ENCODE data around the gene APOL4. TPM values are rescaled to one million over a fixed set of nuclear protein-coding genes. Genes with fewer than 3 reads are reported as not detected.
A peak's percentile ranks its signal among the peaks of the same experiment; 100 is the strongest.

Gene APOL4
- total and polyA plus RNA-seq, 9 donors: 8.4 to 22.7 (median 21.0) TPM

GRCh38 chr22:36149441-36149840 lies 52.2 kb downstream of the APOL4 start:
- DNase-seq: no peak
- Histone ChIP-seq H3K27ac (ENCODE audit: low read length) (no peak overlapping the region), H3K27me3 (ENCODE audit: control insufficient read depth, insufficient read depth, low read length) (no peaks in the 10 kb centered on the region), H3K4me3 (ENCODE audit: low read length) (no peak overlapping the region), H3K36me3 (ENCODE audit: control insufficient read depth, insufficient read depth, low read length) (peaks cover 5% of the 10 kb centered on the region), H3K9me3 (replicated peaks; ENCODE audit: control insufficient read depth, low read depth, low read length) (no peaks in the 10 kb centered on the region), H3K4me1 (ENCODE audit: control insufficient read depth, insufficient read depth, low read length) (peaks cover 12% of the 10 kb centered on the region)
- WGBS (ENCODE audit: insufficient coverage): 50% methylated on average over 1 of the region's 4 CpGs

- DNase-seq: no peak
- Histone ChIP-seq H3K4me1 (ENCODE audit: control insufficient read depth, insufficient read depth, low read length) (peaks cover 12% of the 10 kb centered on the region), H3K27me3 (ENCODE audit: control insufficient read depth, insufficient read depth, low read length) (no peaks in the 10 kb centered on the region), H3K9me3 (replicated peaks; ENCODE audit: control insufficient read depth, low read depth, low read length) (no peaks in the 10 kb centered on the region), H3K4me3 (ENCODE audit: low read length) (no peak overlapping the region), H3K27ac (ENCODE audit: low read length) (no peak overlapping the region), H3K36me3 (ENCODE audit: control insufficient read depth, insufficient read depth, low read length) (peaks cover 5% of the 10 kb centered on the region)
- 76% methylated on average over 5 of the region's 8 CpGs for WGBS (ENCODE audit: insufficient coverage)
Measured at GRCh38 chr22:36148411-36148810, 53.2 kb downstream of the APOL4 start.

- H3K4me1 ChIP-seq (ENCODE audit: control insufficient read depth, insufficient read depth, low read length): peaks cover 12% of the 10 kb centered on the region
- H3K9me3 ChIP-seq (replicated peaks; ENCODE audit: control insufficient read depth, low read depth, low read length): no peaks in the 10 kb centered on the region
- peak; percentile 35 for DNase-seq
- H3K27me3 ChIP-seq (ENCODE audit: control insufficient read depth, insufficient read depth, low read length): no peaks in the 10 kb centered on the region
- H3K36me3 ChIP-seq (ENCODE audit: control insufficient read depth, insufficient read depth, low read length): peaks cover 5% of the 10 kb centered on the region
- H3K27ac ChIP-seq (ENCODE audit: low read length): peak overlapping the region; percentile 13
- no peak overlapping the region for H3K4me3 ChIP-seq (ENCODE audit: low read length)
- 61% methylated on average over 8 of the region's 8 CpGs for WGBS (ENCODE audit: insufficient coverage)
Measured at GRCh38 chr22:36147196-36147791, 54.3 kb downstream of the APOL4 start.

GRCh38 chr22:36145881-36146280 lies 55.7 kb downstream of the APOL4 start:
- Histone ChIP-seq H3K4me3 (ENCODE audit: low read length) (no peak overlapping the region), H3K4me1 (ENCODE audit: control insufficient read depth, insufficient read depth, low read length) (peaks cover 12% of the 10 kb centered on the region), H3K27ac (ENCODE audit: low read length) (no peak overlapping the region)

GRCh38 chr22:36144886-36145541 lies 56.6 kb downstream of the APOL4 start:
- Histone ChIP-seq H3K27ac (ENCODE audit: low read length) (no peak overlapping the region), H3K36me3 (ENCODE audit: control insufficient read depth, insufficient read depth, low read length) (peaks cover 7% of the 10 kb centered on the region), H3K4me1 (ENCODE audit: control insufficient read depth, insufficient read depth, low read length) (peaks cover 12% of the 10 kb centered on the region), H3K4me3 (ENCODE audit: low read length) (no peak overlapping the region), H3K27me3 (ENCODE audit: control insufficient read depth, insufficient read depth, low read length) (no peaks in the 10 kb centered on the region), H3K9me3 (replicated peaks; ENCODE audit: control insufficient read depth, low read depth, low read length) (no peaks in the 10 kb centered on the region)
- WGBS (ENCODE audit: insufficient coverage): 49% methylated on average over 7 of the region's 12 CpGs
- DNase-seq: peak; percentile 89

More at GRCh38 chr22:36145881-36146280, 55.7 kb downstream of the APOL4 start:
- no peak for DNase-seq
- Histone ChIP-seq H3K36me3 (ENCODE audit: control insufficient read depth, insufficient read depth, low read length) (peaks cover 7% of the 10 kb centered on the region), H3K27me3 (ENCODE audit: control insufficient read depth, insufficient read depth, low read length) (no peaks in the 10 kb centered on the region), H3K9me3 (replicated peaks; ENCODE audit: control insufficient read depth, low read depth, low read length) (no peaks in the 10 kb centered on the region)
- WGBS (ENCODE audit: insufficient coverage): 71% methylated on average over 3 of the region's 4 CpGs

- DNase-seq: no peak
- Histone ChIP-seq H3K27ac (ENCODE audit: low read length) (no peak overlapping the region), H3K9me3 (replicated peaks; ENCODE audit: control insufficient read depth, low read depth, low read length) (no peaks in the 10 kb centered on the region), H3K4me3 (ENCODE audit: low read length) (no peak overlapping the region), H3K36me3 (ENCODE audit: control insufficient read depth, insufficient read depth, low read length) (peaks cover 7% of the 10 kb centered on the region), H3K27me3 (ENCODE audit: control insufficient read depth, insufficient read depth, low read length) (no peaks in the 10 kb centered on the region), H3K4me1 (ENCODE audit: control insufficient read depth, insufficient read depth, low read length) (peaks cover 12% of the 10 kb centered on the region)
- 51% methylated on average over 2 of the region's 4 CpGs for WGBS (ENCODE audit: insufficient coverage)
Measured at GRCh38 chr22:36143956-36144355, 57.7 kb downstream of the APOL4 start.

GRCh38 chr22:36143066-36143815 lies 58.4 kb downstream of the APOL4 start:
- Histone ChIP-seq H3K27me3 (ENCODE audit: control insufficient read depth, insufficient read depth, low read length) (no peaks in the 10 kb centered on the region), H3K27ac (ENCODE audit: low read length) (no peak overlapping the region), H3K36me3 (ENCODE audit: control insufficient read depth, insufficient read depth, low read length) (peaks cover 3% of the 10 kb centered on the region), H3K9me3 (replicated peaks; ENCODE audit: control insufficient read depth, low read depth, low read length) (no peaks in the 10 kb centered on the region), H3K4me1 (ENCODE audit: control insufficient read depth, insufficient read depth, low read length) (peaks cover 12% of the 10 kb centered on the region), H3K4me3 (ENCODE audit: low read length) (no peak overlapping the region)
- 73% methylated on average over 4 of the region's 5 CpGs for WGBS (ENCODE audit: insufficient coverage)
- DNase-seq: no peak

GRCh38 chr22:36141481-36141880 lies 60.1 kb downstream of the APOL4 start:
- DNase-seq: no peak
- H3K27me3 ChIP-seq (ENCODE audit: control insufficient read depth, insufficient read depth, low read length): no peaks in the 10 kb centered on the region
- peaks cover 4% of the 10 kb centered on the region for H3K4me1 ChIP-seq (ENCODE audit: control insufficient read depth, insufficient read depth, low read length)
- peaks cover 3% of the 10 kb centered on the region for H3K36me3 ChIP-seq (ENCODE audit: control insufficient read depth, insufficient read depth, low read length)
- H3K4me3 ChIP-seq (ENCODE audit: low read length): no peak overlapping the region
- H3K27ac ChIP-seq (ENCODE audit: low read length): no peak overlapping the region
- WGBS (ENCODE audit: insufficient coverage): 78% methylated on average over 6 of the region's 9 CpGs
- H3K9me3 ChIP-seq (replicated peaks; ENCODE audit: control insufficient read depth, low read depth, low read length): no peaks in the 10 kb centered on the region

All from muscle of leg (tissue), 11 donors.